Astrocyte (in vitro differentiated cells and primary cell): ENCODE results near the gene ENKUR.

Source experiments
- CTCF ChIP-seq: IDR thresholded peaks from 2 replicates; pipeline ENCODE4 v1.5.1; 2011; ENCODE audit warnings: low read depth, mild to moderate bottlenecking, inconsistent platforms, low read length, moderate library complexity; ENCODE audit not compliant: insufficient read depth
- EZH2 ChIP-seq: IDR thresholded peaks from 2 replicates; pipeline ENCODE4 v1.6.1; 2012; ENCODE audit warnings: mild to moderate bottlenecking, low read length, inconsistent platforms; ENCODE audit not compliant: insufficient read depth

- TF ChIP-seq EZH2 (no peak), CTCF (no peak)
Observed at GRCh38 chr10:25056726-25057125, 40.8 kb upstream of the ENKUR start.
